ENCODE results near the gene DYNLT4. TPM values are rescaled to one million over a fixed set of nuclear protein-coding genes. Genes with fewer than 3 reads are reported as not detected.
"Not testable (repeated sequence)": the region's sequence is repeated elsewhere in the genome, so short reads cannot be mapped to it uniquely, and the experiment has no call there.

DYNLT4 gene
- total RNA-seq, 2 donors from 2014 or later = 5.5 to 6.2 TPM

DNA sequence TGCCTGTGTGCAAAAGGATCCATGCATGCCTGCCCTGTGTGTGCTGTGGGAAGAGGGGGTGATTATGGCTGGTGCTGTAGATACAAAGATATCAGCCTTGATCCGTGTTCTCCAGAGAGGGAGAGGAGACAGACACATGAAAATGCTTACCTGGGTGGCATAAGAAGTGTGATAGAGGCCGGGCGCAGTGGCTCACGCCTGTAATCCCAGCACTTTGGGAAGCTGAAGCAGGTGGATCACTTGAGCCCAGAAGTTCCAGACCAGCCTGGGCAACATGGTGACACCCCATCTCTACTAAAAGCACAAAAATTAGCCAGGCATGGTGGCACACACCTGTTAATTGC is 3.6 kb upstream of the DYNLT4 start:
- H3K27ac Mint-ChIP-seq = peak overlapping the region; percentile 100
- not testable (repeated sequence) for H3K9me3 ChIP-seq (ENCODE audit: control insufficient read depth, low read length, poor library complexity, severe bottlenecking); H3K27me3 Mint-ChIP-seq; H3K36me3 Mint-ChIP-seq (ENCODE audit: low read depth); ATAC-seq; DNase-seq
- peak overlapping the region; percentile 82 for H3K4me3 Mint-ChIP-seq
- peaks cover 67% of the 10 kb centered on the region for H3K4me1 Mint-ChIP-seq

DNA sequence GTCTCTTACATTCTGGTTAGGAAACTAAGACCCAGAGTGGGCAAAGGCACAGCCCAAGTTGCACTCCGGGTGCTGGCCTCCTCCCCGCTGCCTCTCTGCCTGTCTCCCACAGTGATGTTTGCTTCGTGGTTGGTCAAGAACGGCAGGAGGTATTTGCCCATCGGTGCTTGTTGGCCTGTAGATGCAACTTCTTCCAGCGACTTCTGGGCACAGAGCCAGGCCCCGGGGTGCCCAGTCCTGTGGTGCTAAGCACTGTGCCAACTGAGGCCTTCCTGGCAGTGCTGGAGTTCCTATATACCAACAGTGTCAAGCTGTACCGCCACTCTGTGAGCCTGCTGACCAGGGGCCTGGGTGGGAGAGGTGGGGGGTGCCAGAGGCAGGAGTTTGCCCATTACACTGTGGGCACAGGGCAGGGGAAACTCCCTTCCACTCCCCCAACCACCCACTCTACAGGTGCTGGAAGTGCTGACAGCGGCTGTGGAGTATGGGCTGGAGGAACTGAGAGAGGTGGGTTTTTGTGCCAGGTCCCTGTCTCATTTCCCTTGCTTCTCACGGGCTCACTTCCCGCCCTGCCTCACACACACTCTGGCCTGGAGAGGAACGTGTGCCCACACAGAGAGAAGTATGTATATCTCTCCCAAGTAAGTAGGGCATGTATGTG is 3.1 kb upstream of the DYNLT4 start:
- H3K36me3 Mint-ChIP-seq (ENCODE audit: low read depth) = peaks cover 5% of the 10 kb centered on the region
- DNase-seq (peak in 1 of 3 donors; percentile 30), ATAC-seq (no peak)
- peaks cover 68% of the 10 kb centered on the region for H3K4me1 Mint-ChIP-seq
- peak overlapping the region; percentile 82 for H3K4me3 Mint-ChIP-seq
- H3K27ac Mint-ChIP-seq = peak overlapping the region; percentile 100
- no peaks in the 10 kb centered on the region for H3K9me3 ChIP-seq (ENCODE audit: control insufficient read depth, low read length, poor library complexity, severe bottlenecking)
- no peaks in the 10 kb centered on the region for H3K27me3 Mint-ChIP-seq

DNA sequence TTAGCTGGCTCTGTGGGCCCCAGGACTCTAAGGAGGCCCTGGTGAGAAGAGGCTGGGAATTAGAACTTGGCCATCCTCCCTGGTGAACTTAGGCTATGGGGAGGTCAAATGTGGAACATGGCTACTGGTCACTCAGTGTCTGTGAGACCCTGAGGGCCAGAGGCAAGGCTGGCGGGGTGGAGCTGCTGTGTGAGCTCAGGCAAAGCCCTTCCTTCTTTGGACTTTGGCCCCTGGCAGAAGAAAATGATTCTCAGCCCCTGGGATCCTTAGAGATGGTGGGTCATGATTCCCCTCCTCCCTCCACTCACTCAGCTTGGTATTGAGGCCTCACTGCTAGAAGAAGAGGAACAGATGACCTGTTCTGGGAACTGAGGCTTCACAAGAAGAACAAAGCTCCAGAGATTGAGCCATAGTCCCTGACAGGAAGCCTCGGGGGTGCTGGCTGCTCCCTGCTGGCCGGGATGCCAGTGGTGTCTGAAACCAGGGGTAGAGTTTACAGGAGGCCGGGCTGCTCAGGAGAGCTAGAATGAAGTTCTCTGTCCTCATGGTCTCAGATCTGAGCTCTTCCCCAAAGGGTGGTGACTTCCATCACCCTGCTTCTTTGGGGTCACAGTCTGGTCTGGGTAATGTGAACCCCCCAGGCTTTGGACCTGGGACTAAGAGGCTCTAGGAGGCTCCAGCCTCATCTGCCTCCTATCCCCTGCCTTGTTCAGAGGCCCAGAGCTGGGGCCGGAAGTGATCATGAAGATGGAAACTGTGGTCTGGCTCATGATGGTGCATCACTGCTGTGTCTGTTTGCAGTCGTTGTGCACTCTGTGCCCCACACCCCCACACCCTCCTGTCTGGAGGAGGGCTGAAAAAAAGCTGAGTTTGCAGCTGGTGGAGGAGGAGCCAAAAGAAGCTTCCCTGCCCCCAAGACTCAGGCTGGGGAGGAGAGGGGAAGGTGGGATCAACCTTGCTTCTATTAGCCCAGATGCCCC is 2.1 kb upstream of the DYNLT4 start:
- H3K36me3 Mint-ChIP-seq (ENCODE audit: low read depth) = peaks cover 7% of the 10 kb centered on the region
- H3K4me1 Mint-ChIP-seq = peaks cover 72% of the 10 kb centered on the region
- H3K4me3 Mint-ChIP-seq = peak overlapping the region; percentile 82

DNA sequence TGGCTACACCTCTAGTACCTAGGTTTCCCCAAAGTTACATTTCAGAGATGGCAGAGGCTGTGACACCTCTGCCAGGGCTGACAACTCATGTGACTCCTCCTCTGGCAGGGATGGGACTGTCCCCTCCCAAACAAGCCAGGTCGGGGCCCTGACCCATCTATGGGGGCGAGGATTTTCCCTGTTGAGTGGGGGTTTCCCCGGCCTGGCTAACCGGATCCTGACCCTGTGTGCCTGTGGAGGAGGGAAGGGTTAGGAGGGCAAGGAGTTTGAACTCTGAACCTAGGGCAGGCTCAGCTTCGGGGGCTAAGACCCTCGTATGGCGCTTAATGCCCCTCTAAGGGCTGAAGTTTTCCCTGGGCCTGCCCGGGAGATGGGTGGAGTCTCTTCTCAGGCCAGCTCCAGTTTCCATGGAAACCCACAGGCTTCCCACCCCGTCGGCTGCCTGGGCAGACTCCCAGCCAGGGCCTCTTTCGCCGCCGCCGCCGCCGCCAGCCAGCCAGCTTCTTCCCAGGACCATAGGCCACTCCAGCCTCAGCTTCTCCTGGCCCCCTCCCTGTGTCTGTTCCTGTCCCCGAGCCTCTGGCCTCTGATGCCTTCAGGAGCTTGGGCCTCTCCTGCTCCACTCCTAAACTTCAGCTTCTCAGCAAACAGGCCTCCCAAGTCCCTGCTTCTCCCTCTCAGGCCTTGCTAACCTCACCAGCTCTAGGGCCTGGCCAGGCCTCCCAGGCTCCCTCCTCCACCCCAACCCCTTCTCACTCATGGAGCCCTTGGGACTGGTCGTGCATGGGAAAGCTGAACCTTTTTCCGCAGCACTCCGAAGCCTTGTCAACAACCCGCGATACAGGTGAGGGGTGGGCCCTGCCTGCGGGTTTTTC is 1.1 kb upstream of the DYNLT4 start, which contains the start of gene BTBD19:
Gene BTBD19 (plus strand): TSS at position 461 of the 875 bp plus-strand sequence. CDS start 298 bp downstream, at position 759.
- peak; percentile 42 for ATAC-seq

More for the DNA sequence above, 2.1 kb upstream of the DYNLT4 start:
- DNase-seq (peak; percentile 63 to 82 (median 74)), ATAC-seq (peak; percentile 58)
- no peaks in the 10 kb centered on the region for H3K9me3 ChIP-seq (ENCODE audit: control insufficient read depth, low read length, poor library complexity, severe bottlenecking)
- peak overlapping the region; percentile 100 for H3K27ac Mint-ChIP-seq
- H3K27me3 Mint-ChIP-seq = no peaks in the 10 kb centered on the region

DNA sequence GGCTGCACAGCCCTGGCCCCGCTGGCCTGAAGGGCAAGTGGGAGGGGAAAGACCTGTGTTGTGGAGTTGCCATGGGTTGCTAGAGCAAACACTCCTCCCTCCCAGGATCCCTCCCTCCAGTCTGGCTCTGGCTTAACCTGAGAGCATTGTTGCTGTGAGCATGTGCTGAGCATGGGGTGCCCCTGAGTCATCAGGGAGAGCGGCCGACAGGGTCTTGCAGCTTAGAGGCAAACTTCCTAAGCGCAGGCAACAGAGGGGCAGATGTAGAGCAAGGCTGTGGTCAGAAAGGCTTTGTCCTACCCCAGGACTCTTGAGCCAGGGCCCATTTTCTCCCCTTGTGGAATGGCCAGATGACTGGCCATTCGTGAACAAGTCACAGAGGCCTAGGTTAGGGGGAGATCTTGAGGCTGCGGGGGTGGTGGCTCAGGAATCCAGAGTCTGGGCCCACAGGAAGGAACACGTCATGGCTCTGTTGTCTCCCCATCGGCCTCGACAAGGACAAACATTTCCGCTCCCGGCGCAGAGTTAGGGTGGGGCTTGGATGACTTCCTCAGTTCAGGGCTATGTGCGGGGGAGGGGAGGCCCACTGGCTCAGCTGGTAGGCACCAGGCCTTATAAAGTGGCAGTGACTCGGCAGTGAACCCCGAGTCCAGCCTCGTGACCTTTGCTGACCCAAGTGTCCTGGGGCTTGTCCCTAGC is 362 bp upstream of the DYNLT4 start:
- ATAC-seq = peak; percentile 63
- H3K27ac Mint-ChIP-seq = peak overlapping the region; percentile 100

More for the DNA sequence above, 1.1 kb upstream of the DYNLT4 start, which contains the start of gene BTBD19:
- H3K4me1 Mint-ChIP-seq = peaks cover 76% of the 10 kb centered on the region
- DNase-seq = peak; percentile 55 to 72 (median 57)
- H3K36me3 Mint-ChIP-seq (ENCODE audit: low read depth) = peaks cover 8% of the 10 kb centered on the region
- peak within 1 kb of the TSS; percentile 82 for H3K4me3 Mint-ChIP-seq
- peak within 1 kb of the TSS; percentile 100 for H3K27ac Mint-ChIP-seq
- H3K9me3 ChIP-seq (ENCODE audit: control insufficient read depth, low read length, poor library complexity, severe bottlenecking) = no peaks in the 10 kb centered on the region
- H3K27me3 Mint-ChIP-seq = no peaks in the 10 kb centered on the region

DNA sequence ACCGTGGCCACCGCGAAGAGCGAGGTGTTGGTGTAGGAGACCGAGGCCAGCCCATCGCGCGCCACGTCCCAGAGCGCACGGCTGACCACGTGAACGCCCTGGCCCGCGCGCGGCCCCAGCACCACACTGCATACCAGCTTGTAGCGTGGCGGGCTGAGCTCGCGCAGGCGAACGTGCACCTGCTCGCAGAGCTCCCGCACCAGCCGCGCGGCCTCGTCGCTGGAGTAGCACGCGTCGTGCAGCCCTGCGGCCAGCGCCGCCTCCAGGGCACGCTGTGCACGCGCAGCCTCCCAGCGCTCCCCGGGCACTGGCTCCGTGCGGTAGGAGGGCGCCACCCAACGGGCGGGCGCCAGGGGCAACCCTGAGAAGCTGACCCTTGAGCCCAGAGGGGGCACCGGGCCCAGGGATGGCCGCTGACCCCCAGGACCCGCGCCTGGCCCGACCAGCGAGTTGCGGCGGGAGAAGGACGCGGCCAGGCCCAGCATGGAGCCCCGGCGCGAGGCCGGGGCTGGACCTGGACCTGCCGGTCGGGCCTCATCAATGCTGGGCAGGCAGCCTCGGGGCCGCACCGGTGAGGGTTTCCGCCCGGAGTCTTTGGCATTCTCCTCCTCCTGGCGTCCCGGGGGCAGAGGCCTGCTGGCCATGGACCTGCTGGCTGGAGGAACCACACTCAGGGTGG is 987 bp downstream of the DYNLT4 start:
- H3K4me3 Mint-ChIP-seq = peak overlapping the region; percentile 62
- H3K27me3 Mint-ChIP-seq = no peaks in the 10 kb centered on the region
- DNase-seq = peak in 2 of 3 donors; percentile 20 to 28
- peak overlapping the region; percentile 100 for H3K27ac Mint-ChIP-seq
- peaks cover 3% of the 10 kb centered on the region for H3K9me3 ChIP-seq (ENCODE audit: control insufficient read depth, low read length, poor library complexity, severe bottlenecking)
- ATAC-seq = no peak
- peaks cover 79% of the 10 kb centered on the region for H3K4me1 Mint-ChIP-seq
- peaks cover 19% of the 10 kb centered on the region for H3K36me3 Mint-ChIP-seq (ENCODE audit: low read depth)

More for the DNA sequence above, 362 bp upstream of the DYNLT4 start:
- Mint-ChIP-seq H3K36me3 (ENCODE audit: low read depth) (peaks cover 13% of the 10 kb centered on the region), H3K4me1 (peaks cover 80% of the 10 kb centered on the region), H3K27me3 (no peaks in the 10 kb centered on the region), H3K4me3 (peak overlapping the region; percentile 82)
- H3K9me3 ChIP-seq (ENCODE audit: control insufficient read depth, low read length, poor library complexity, severe bottlenecking) = no peaks in the 10 kb centered on the region
- DNase-seq = peak; percentile 69 to 84 (median 73)

DNA sequence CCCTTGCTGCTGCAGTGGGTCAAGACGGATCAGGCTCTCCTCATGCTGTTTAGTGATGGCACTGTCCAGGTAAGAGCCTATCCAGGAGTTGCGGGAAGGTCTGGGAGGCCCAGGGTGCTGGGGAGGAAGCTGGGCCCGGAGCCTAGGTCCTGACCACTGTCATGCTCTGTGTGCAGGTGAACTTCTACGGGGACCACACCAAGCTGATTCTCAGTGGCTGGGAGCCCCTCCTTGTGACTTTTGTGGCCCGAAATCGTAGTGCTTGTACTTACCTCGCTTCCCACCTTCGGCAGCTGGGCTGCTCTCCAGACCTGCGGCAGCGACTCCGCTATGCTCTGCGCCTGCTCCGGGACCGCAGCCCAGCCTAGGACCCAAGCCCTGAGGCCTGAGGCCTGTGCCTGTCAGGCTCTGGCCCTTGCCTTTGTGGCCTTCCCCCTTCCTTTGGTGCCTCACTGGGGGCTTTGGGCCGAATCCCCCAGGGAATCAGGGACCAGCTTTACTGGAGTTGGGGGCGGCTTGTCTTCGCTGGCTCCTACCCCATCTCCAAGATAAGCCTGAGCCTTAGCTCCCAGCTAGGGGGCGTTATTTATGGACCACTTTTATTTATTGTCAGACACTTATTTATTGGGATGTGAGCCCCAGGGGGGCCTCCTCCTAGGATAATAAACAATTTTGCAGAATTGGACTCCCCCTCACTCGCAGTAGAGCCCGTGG is 1.7 kb downstream of the DYNLT4 start:
- Mint-ChIP-seq H3K27ac (peak overlapping the region; percentile 100), H3K4me3 (peak overlapping the region; percentile 62), H3K27me3 (no peaks in the 10 kb centered on the region), H3K36me3 (ENCODE audit: low read depth) (peaks cover 19% of the 10 kb centered on the region), H3K4me1 (peaks cover 75% of the 10 kb centered on the region)
- DNase-seq (peak in 1 of 3 donors; percentile 11), ATAC-seq (no peak)
- peaks cover 3% of the 10 kb centered on the region for H3K9me3 ChIP-seq (ENCODE audit: control insufficient read depth, low read length, poor library complexity, severe bottlenecking)

DNA sequence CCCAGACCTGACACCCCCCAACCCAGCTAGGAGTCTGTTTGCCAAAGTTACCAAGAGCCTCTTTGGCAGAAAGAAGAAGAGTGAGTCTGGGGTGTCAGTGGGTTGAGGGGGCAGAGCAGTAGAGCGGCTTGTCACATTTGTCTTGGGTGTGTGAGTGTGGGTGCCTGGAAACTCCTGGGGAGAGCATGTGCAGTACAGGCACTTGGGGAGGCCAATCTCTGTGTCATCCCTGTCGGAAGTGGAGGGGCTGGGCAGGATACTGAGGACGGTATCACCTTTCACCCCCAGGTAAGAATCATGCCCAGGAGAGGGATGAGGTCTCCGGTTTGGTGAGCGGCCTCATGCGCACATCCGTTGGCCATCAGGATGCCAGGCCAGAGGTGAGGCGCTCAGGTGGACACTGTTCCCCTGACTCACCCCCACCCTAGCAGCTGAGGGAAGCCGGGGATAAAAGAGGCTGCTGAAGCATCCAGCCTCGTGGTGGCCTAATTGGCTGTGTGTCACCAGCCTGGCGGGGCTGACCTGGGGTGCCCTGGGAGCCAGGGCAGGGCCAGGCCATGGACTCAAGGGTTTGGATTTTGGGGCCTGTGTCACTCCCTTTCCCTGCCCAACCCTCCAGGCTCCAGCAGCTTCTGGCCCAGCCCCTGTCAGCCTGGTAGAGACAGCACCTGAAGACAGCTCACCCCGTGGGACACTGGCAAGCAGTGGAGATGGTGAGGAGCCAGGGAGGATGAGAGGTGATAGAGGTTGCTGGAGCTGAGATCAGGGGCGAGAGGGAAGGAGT is 3.6 kb downstream of the DYNLT4 start:
- peaks cover 19% of the 10 kb centered on the region for H3K36me3 Mint-ChIP-seq (ENCODE audit: low read depth)
- peak overlapping the region; percentile 99 for H3K4me3 Mint-ChIP-seq
- no peak for ATAC-seq

DNA sequence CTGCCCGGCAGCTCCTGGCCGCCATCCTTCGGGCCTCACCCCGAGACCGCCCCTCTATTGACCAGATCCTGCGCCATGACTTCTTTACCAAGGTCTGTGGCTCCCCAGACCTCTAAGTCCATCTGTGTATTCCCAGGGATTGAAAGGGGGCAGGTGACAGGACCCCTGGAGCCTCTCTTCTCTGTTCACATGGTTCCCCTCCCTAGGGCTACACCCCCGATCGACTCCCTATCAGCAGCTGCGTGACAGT is 4.2 kb downstream of the DYNLT4 start:
- Mint-ChIP-seq H3K27me3 (no peaks in the 10 kb centered on the region), H3K36me3 (ENCODE audit: low read depth) (peaks cover 19% of the 10 kb centered on the region), H3K27ac (peak overlapping the region; percentile 100), H3K4me1 (peaks cover 58% of the 10 kb centered on the region), H3K4me3 (peak overlapping the region; percentile 99)
- ATAC-seq (no peak), DNase-seq (no peak)
- peaks cover 3% of the 10 kb centered on the region for H3K9me3 ChIP-seq (ENCODE audit: control insufficient read depth, low read length, poor library complexity, severe bottlenecking)

More for the DNA sequence above, 3.6 kb downstream of the DYNLT4 start:
- Mint-ChIP-seq H3K27me3 (no peaks in the 10 kb centered on the region), H3K27ac (peak overlapping the region; percentile 100), H3K4me1 (peaks cover 60% of the 10 kb centered on the region)
- peak in 1 of 3 donors; percentile 11 for DNase-seq
- H3K9me3 ChIP-seq (ENCODE audit: control insufficient read depth, low read length, poor library complexity, severe bottlenecking) = peaks cover 3% of the 10 kb centered on the region

DNA sequence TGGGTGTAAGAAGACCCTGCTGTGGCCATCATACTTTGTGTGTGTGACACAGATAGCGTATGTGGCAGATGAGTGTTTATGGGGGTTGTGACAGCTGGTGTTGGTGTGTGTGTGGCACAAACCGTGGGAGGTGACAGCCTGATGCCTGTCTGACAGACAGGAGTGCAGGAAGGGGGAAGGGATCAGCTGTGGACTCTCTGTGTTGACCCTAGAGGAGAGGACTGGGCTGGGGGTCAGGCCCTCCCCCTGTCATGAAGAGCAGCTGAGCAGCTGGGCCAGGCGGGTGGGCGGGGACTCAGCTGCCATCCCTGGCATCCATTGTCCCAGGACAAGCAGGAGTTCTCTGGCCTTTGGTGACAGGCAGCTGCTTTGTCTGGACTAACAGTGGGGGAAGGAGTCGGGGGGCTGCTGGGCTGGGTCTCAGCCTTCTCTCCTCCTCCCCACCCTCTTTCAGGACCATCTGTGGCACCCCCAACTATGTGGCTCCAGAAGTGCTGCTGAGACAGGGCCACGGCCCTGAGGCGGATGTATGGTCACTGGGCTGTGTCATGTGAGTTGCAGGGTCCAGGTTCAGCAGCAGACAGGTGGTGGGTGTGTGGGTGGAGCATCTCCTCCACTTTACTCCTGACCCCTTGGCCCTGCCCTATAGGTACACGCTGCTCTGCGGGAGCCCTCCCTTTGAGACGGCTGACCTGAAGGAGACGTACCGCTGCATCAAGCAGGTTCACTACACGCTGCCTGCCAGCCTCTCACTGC is 4.7 kb downstream of the DYNLT4 start:
- DNase-seq = no peak
- H3K4me3 Mint-ChIP-seq = peak overlapping the region; percentile 99
- H3K27ac Mint-ChIP-seq = peak overlapping the region; percentile 100
- H3K27me3 Mint-ChIP-seq = no peaks in the 10 kb centered on the region
- no peak for ATAC-seq
- H3K9me3 ChIP-seq (ENCODE audit: control insufficient read depth, low read length, poor library complexity, severe bottlenecking) = peaks cover 3% of the 10 kb centered on the region
- H3K36me3 Mint-ChIP-seq (ENCODE audit: low read depth) = peaks cover 19% of the 10 kb centered on the region
- H3K4me1 Mint-ChIP-seq = peaks cover 52% of the 10 kb centered on the region

All from T-helper 17 cell (primary cell).